H9 (cell line): ENCODE results near the gene KTN1. TPM values are rescaled to one million over a fixed set of nuclear protein-coding genes. Genes with fewer than 3 reads are reported as not detected.

ENCODE experiments used
- DNase-seq: peaks from one replicate; pipeline ENCODE4 v3.0.0-alpha.2; 2017
- H2AFZ ChIP-seq: one replicate; pipeline ENCODE4 v1.6.1; 2013; ENCODE audit warnings: mild to moderate bottlenecking, low read length, control low read depth, moderate library complexity
- H2AK5ac ChIP-seq: 2 replicates; pipeline ENCODE4 v1.6.1; 2013; ENCODE audit warnings: low read length, control low read depth, mixed read lengths; ENCODE audit not compliant: insufficient read length
- H2BK120ac ChIP-seq: one replicate; pipeline ENCODE4 v1.6.1; 2013; ENCODE audit warnings: low read depth, mild to moderate bottlenecking, low read length, control low read depth, inconsistent platforms; ENCODE audit not compliant: poor library complexity, severe bottlenecking
- H2BK12ac ChIP-seq: 2 replicates; pipeline ENCODE4 v1.6.1; 2013; ENCODE audit warnings: low read length, control low read depth, mixed read lengths, low read depth; ENCODE audit not compliant: insufficient read length
- H2BK15ac ChIP-seq: 2 replicates; pipeline ENCODE4 v1.6.1; 2013; ENCODE audit warnings: low read depth, low read length, control low read depth
- H2BK20ac ChIP-seq: one replicate; pipeline ENCODE4 v1.6.1; 2013; ENCODE audit warnings: low read depth, mild to moderate bottlenecking, low read length, control low read depth, inconsistent platforms; ENCODE audit not compliant: poor library complexity, severe bottlenecking
- H2BK5ac ChIP-seq: 2 replicates; pipeline ENCODE4 v1.6.1; 2013; ENCODE audit warnings: low read length, control low read depth, mixed read lengths; ENCODE audit not compliant: insufficient read length
- H3K14ac ChIP-seq: 2 replicates; pipeline ENCODE4 v1.6.1; 2013; ENCODE audit warnings: low read length, control low read depth; ENCODE audit not compliant: insufficient read depth
- H3K18ac ChIP-seq: 2 replicates; pipeline ENCODE4 v1.6.1; 2013; ENCODE audit warnings: low read depth, mild to moderate bottlenecking, mixed read lengths, low read length, control low read depth; ENCODE audit not compliant: insufficient read length
- H3K23ac ChIP-seq: 2 replicates; pipeline ENCODE4 v1.6.1; 2013; ENCODE audit warnings: low read length, control low read depth, mixed read lengths, low read depth; ENCODE audit not compliant: insufficient read length
- H3K23me2 ChIP-seq: 2 replicates; pipeline ENCODE4 v1.6.1; 2013; ENCODE audit warnings: low read depth, mild to moderate bottlenecking, mixed read lengths, low read length, control low read depth; ENCODE audit not compliant: insufficient read length, poor library complexity, severe bottlenecking
- H3K27ac ChIP-seq: 2 replicates; pipeline ENCODE4 v1.5.1; 2013; ENCODE audit warnings: low read length, control low read depth, mixed read lengths, low read depth; ENCODE audit not compliant: insufficient read length
- H3K27me3 ChIP-seq: 2 replicates; pipeline ENCODE4 v1.6.1; 2013; ENCODE audit warnings: low read length, control low read depth, inconsistent platforms; ENCODE audit not compliant: insufficient read depth
- H3K4ac ChIP-seq: 2 replicates; pipeline ENCODE4 v1.6.1; 2013; ENCODE audit warnings: low read depth, mild to moderate bottlenecking, control low read depth, inconsistent platforms, low read length, moderate library complexity
- H3K4me1 ChIP-seq: 2 replicates; pipeline ENCODE4 v1.6.1; 2013; ENCODE audit warnings: low read length, control low read depth, inconsistent platforms; ENCODE audit not compliant: insufficient read depth
- H3K4me2 ChIP-seq: 2 replicates; pipeline ENCODE4 v1.6.1; 2013; ENCODE audit warnings: low read length, control low read depth, mixed read lengths; ENCODE audit not compliant: insufficient read length, insufficient read depth
- H3K56ac ChIP-seq: 2 replicates; pipeline ENCODE4 v1.6.1; 2013; ENCODE audit warnings: low read depth, mild to moderate bottlenecking, mixed read lengths, low read length, control low read depth; ENCODE audit not compliant: insufficient read length
- H3K79me1 ChIP-seq: 2 replicates; pipeline ENCODE4 v1.6.1; 2013; ENCODE audit warnings: low read depth, mild to moderate bottlenecking, moderate library complexity, low read length, control low read depth, inconsistent platforms; ENCODE audit not compliant: insufficient read depth, poor library complexity, severe bottlenecking
- H3K79me2 ChIP-seq: 2 replicates; pipeline ENCODE4 v1.6.1; 2013; ENCODE audit warnings: low read length, control low read depth, inconsistent platforms; ENCODE audit not compliant: insufficient read depth
- H3K9ac ChIP-seq: 2 replicates; pipeline ENCODE4 v1.6.1; 2013; ENCODE audit warnings: low read length, control low read depth, mixed read lengths; ENCODE audit not compliant: insufficient read length; ENCODE audit errors: extremely low read depth
- H3K9me3 ChIP-seq: one replicate; pipeline ENCODE4 v1.6.1; 2013; ENCODE audit warnings: low read depth, low read length, inconsistent platforms; ENCODE audit not compliant: control insufficient read depth
- H3T11ph ChIP-seq: one replicate; pipeline ENCODE4 v1.6.1; 2013; ENCODE audit warnings: mild to moderate bottlenecking, low read length, control low read depth, inconsistent platforms
- H4K20me1 ChIP-seq: one replicate; pipeline ENCODE4 v1.6.1; 2013; ENCODE audit not compliant: control insufficient read depth, insufficient read length, insufficient read depth
- H4K5ac ChIP-seq: 2 replicates; pipeline ENCODE4 v1.6.1; 2013; ENCODE audit warnings: low read depth, mild to moderate bottlenecking, mixed read lengths, low read length, control low read depth; ENCODE audit not compliant: insufficient read length
- H4K8ac ChIP-seq: replicated peaks from 2 replicates; pipeline ENCODE4 v1.6.1; 2013; ENCODE audit warnings: low read length, control low read depth, mixed read lengths, low read depth; ENCODE audit not compliant: insufficient read length
- H4K91ac ChIP-seq: 2 replicates; pipeline ENCODE4 v1.6.1; 2013; ENCODE audit warnings: low read depth, mild to moderate bottlenecking, moderate library complexity, mixed read lengths, low read length, control low read depth; ENCODE audit not compliant: insufficient read length
- H3K27ac Mint-ChIP-seq, 3 experiments: 2 replicates in 2 of 3; 3 replicates in 1 of 3; pipeline ENCODE4 v1.8.0; 2020 to 2021; ENCODE audit warnings: mixed read lengths in 3 of 3, mild to moderate bottlenecking in 1 of 3, moderate library complexity in 1 of 3
- H3K27me3 Mint-ChIP-seq: 2 replicates; pipeline ENCODE4 v1.8.0; 2021; ENCODE audit warnings: low read depth, mild to moderate bottlenecking, moderate library complexity, mixed read lengths
- H3K36me3 Mint-ChIP-seq, 3 experiments: 2 replicates in 2 of 3; 3 replicates in 1 of 3; pipeline ENCODE4 v1.8.0; 2020 to 2021; ENCODE audit warnings: low read depth in 3 of 3, mixed read lengths in 3 of 3; ENCODE audit not compliant: insufficient read depth in 1 of 3
- H3K4me1 Mint-ChIP-seq, 2 experiments: 2 replicates each; pipeline ENCODE4 v1.8.0; 2020; ENCODE audit warnings: mixed read lengths in 2 of 2
- H3K4me3 Mint-ChIP-seq, 2 experiments: 2 replicates in 1 of 2; 3 replicates in 1 of 2; pipeline ENCODE4 v1.8.0; 2020 to 2021; ENCODE audit warnings: mild to moderate bottlenecking in 2 of 2, mixed read lengths in 2 of 2, moderate library complexity in 1 of 2
- H3K9me3 Mint-ChIP-seq, 2 experiments: 2 replicates in 1 of 2; 3 replicates in 1 of 2; pipeline ENCODE4 v1.8.0; 2020; ENCODE audit warnings: mild to moderate bottlenecking in 2 of 2, mixed read lengths in 2 of 2, moderate library complexity in 1 of 2
- CTCF ChIP-seq: fragments of 200-600 bp; sonication (generic); conservative IDR thresholded peaks from 3 replicates; pipeline ENCODE4 v1.8.0; 2021; ENCODE audit warnings: antibody characterized with exemption, mild to moderate bottlenecking
- WGBS: extraction: QIAGEN DNeasy Blood & Tissue Kit; methylation state at CpG from one replicate; pipeline ENCODE4 v1.1.7; 2013; ENCODE audit warnings: missing lambda C conversion rate, low lambda C conversion rate, mixed read lengths; ENCODE audit not compliant: insufficient read length; ENCODE audit errors: extremely low coverage; 5-methylcytosine and 5-hydroxymethylcytosine counted together
- total RNA-seq: library from RNA; stranded (reverse); gene quantifications from 2 replicates; pipeline ENCODE4 v1.2.1, GENCODE V29; 2021

The KTN1 gene
- total RNA-seq, 1 experiment from 2014 or later = 128 TPM

GRCh38 chr14:55713486-55713885, 133.5 kb downstream of the KTN1 start:
- Histone ChIP-seq H4K20me1 (no peaks in the 10 kb centered on the region), H4K91ac (no peak overlapping the region), H3K18ac (no peak overlapping the region), H3K79me2 (no peaks in the 10 kb centered on the region), H3K56ac (no peak overlapping the region), H3K27ac (no peak overlapping the region), H3K9ac (no peak overlapping the region), H3K9me3 (no peaks in the 10 kb centered on the region), H4K5ac (no peak overlapping the region), H2BK120ac (no peak overlapping the region), H2BK20ac (no peak overlapping the region), H3K4me2 (no peak overlapping the region), H2AK5ac (no peak overlapping the region), H2AFZ (no peak overlapping the region), H3K79me1 (no peaks in the 10 kb centered on the region), H4K8ac (no peak overlapping the region), H3K4ac (no peak overlapping the region), H3K27me3 (no peaks in the 10 kb centered on the region), H3T11ph (no peak overlapping the region), H2BK5ac (no peak overlapping the region), H2BK15ac (no peak overlapping the region), H3K23ac (no peak overlapping the region), H3K14ac (no peak overlapping the region), H3K23me2 (no peaks in the 10 kb centered on the region), H3K4me1 (no peaks in the 10 kb centered on the region), H2BK12ac (no peak overlapping the region)
- Mint-ChIP-seq H3K27me3 (no peaks in the 10 kb centered on the region), H3K36me3 (peaks cover 0 to 4% (median 0%) of the 10 kb centered on the region in 3 experiments; a peak in 3 of 7 replicates), H3K4me1 (peaks cover 4 to 10% of the 10 kb centered on the region in 2 experiments), H3K9me3 (peaks cover 0 to 8% of the 10 kb centered on the region in 2 experiments; a peak in 4 of 5 replicates), H3K27ac (no peak overlapping the region), H3K4me3 (no peak overlapping the region)
- no peak for TF ChIP-seq CTCF
- WGBS = no CpG with 5 or more reads among the region's 4 CpGs
- DNase-seq = no peak
